ENCODE measurements around the gene FOXK2. TPM values are rescaled to one million over a fixed set of nuclear protein-coding genes. Genes with fewer than 3 reads are reported as not detected.

FOXK2 gene
- total RNA-seq, 4 donors from 2014 or later, result 70.7 to 109 (median 85.0) TPM

DNA sequence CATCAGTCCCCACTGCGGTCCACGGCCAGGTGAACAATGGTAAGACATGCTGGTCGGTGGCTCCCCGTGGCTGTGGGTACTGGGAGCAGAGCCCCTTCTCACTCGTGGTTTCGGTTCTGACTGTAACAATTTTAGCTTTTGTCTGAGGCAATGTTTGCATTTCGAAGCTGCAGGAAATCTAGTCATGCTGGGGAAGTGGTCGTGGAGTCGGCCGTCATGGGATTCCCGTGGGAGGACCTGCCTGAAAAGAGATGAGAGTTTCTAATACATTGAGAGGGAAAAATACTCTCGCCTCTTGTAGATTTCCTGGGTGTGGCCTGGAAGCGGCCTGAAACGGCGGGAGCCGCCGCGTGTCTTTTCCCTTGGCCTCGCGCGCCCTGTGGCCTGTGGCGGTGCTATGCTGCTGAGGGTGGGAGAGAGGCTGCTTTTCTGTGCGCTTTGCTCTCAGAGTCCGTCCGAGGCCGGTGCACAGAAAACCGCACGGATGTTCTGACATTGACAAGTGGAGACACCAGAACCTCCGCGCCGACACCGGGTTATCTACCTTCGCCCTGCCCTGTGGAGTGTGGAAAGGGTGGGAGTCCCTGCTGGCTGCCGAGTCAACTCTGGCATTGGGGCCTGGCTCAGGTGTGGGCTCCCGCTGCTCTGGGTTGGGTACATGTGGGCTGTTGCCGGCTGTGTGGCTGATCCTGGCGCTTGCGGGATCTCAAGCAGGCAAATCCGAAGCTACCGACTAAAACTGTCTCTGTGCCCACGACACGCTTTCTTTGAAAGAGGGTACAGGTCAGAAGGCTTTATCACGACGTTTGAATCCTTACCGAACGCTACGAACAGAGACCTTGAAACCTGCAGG, 67.9 kb downstream of the FOXK2 start:
- intact Hi-C loops (cut with DNase I; ENCODE audit: low total_unique reads), result no loop called here

DNA sequence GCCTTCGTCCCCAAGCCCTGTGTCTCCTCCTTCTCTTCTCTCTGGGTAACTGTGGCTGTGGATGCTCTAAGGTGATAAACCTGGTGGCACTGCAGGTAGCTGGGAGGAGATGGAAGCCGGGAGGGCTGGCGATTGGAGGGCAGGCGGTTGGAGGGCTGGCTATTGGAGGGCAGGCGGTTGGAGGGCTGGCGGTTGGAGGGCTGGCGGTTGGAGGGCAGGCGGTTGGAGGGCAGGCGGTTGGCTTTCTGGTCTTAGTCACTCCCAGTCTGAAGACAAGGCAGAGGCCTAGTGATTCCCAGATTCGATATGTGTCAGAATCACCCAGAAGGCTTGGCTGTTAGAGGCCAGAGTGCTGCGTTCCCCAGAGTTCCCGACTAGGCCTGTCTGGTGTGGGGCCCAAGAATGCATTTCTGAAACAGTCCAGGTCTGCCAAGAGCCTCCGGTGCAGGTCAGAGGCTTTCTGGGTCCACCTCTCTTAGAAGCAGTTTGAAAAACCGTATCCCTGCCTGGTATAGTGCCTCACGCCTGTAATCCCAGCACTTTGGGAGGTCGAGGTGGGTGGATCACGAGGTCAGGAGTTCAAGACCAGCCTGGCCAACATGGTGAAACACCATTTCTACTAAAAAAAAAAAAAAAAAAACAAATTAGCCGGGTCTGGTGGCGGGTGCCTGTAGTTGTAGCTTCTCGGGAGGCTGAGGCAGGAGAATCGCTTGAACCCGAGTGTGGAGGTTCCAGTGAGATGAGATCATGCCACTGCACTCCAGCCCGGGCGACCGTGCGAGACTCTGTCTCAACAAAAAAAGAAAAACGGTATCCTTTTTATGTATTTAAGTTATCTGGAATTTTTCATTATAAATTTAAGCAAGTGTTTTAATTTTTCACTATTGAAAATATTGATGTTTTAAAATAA, 69.0 kb downstream of the FOXK2 start:
- intact Hi-C loops (cut with DNase I; ENCODE audit: low total_unique reads), result no loop called here
- TF ChIP-seq POLR2A (IDR thresholded peaks at IDR 0.05), result no peak
- TF ChIP-seq, protein P1, sequence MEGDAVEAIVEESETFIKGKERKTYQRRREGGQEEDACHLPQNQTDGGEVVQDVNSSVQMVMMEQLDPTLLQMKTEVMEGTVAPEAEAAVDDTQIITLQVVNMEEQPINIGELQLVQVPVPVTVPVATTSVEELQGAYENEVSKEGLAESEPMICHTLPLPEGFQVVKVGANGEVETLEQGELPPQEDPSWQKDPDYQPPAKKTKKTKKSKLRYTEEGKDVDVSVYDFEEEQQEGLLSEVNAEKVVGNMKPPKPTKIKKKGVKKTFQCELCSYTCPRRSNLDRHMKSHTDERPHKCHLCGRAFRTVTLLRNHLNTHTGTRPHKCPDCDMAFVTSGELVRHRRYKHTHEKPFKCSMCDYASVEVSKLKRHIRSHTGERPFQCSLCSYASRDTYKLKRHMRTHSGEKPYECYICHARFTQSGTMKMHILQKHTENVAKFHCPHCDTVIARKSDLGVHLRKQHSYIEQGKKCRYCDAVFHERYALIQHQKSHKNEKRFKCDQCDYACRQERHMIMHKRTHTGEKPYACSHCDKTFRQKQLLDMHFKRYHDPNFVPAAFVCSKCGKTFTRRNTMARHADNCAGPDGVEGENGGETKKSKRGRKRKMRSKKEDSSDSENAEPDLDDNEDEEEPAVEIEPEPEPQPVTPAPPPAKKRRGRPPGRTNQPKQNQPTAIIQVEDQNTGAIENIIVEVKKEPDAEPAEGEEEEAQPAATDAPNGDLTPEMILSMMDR (IDR thresholded peaks at IDR 0.05 in 4 of 5, conservative IDR thresholded peaks at IDR 0.05 in 1 of 5), result no peak
- peaks cover 21 to 23% of the 10 kb centered on the region in 2 donors for H3K4me1 ChIP-seq

More for the DNA sequence above, 67.9 kb downstream of the FOXK2 start:
- no peak for DNase-seq
- in situ Hi-C loops (cut with MboI; ENCODE audit: low sequenced_read_pairs in 4 of 4), result no loop called here
- H3K27me3 ChIP-seq, result no peaks in the 10 kb centered on the region
- H3K36me3 ChIP-seq, result peaks cover 0 to 15% of the 10 kb centered on the region in 2 donors
- H3K9me3 ChIP-seq, result no peaks in the 10 kb centered on the region
- no peak for ATAC-seq
- H3K4me3 ChIP-seq, result no peak overlapping the region
- H3K4me1 ChIP-seq, result peaks cover 12 to 16% of the 10 kb centered on the region in 2 donors
- TF ChIP-seq POLR2A (IDR thresholded peaks at IDR 0.05), result no peak
- TF ChIP-seq, protein P1 (IDR thresholded peaks at IDR 0.05 in 4 of 5, conservative IDR thresholded peaks at IDR 0.05 in 1 of 5), result no peak
- H3K27ac ChIP-seq, result peak overlapping the region in 2 of 4 donors; percentile 40 to 50

DNA sequence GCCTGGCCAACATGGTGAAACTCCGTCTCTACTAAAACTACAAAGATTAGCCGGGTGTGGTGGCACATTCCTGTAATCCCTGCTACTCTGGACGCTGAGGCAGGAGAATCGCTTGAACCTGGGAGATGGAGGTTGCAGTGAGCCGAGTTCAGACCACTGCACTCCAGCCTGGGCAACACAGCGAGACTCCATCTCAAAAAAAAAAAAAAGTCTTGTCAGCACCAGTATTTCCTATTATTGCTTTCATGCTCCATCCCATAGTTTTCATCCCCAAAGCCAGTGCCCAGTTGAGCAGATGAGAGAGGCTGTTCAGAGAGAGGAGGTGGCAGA, 70.3 kb downstream of the FOXK2 start:
- Histone ChIP-seq H3K27me3 (no peaks in the 10 kb centered on the region), H3K4me3 (no peak overlapping the region), H3K36me3 (peaks cover 0 to 15% of the 10 kb centered on the region in 2 donors), H3K4me1 (peaks cover 26 to 31% of the 10 kb centered on the region in 2 donors), H3K9me3 (no peaks in the 10 kb centered on the region), H3K27ac (peak overlapping the region in 3 of 4 donors; percentile 5 to 43 (median 21))
- in situ Hi-C loops (cut with MboI; ENCODE audit: low sequenced_read_pairs in 4 of 4), result no loop called here
- ATAC-seq (no peak), DNase-seq (no peak)
- intact Hi-C loops (cut with DNase I; ENCODE audit: low total_unique reads), result no loop called here
- TF ChIP-seq, protein P1 (IDR thresholded peaks at IDR 0.05 in 4 of 5, conservative IDR thresholded peaks at IDR 0.05 in 1 of 5), result no peak
- TF ChIP-seq POLR2A (IDR thresholded peaks at IDR 0.05), result no peak

More for the DNA sequence above, 69.0 kb downstream of the FOXK2 start:
- ATAC-seq, result no peak
- in situ Hi-C loops (cut with MboI; ENCODE audit: low sequenced_read_pairs in 4 of 4), result no loop called here
- H3K36me3 ChIP-seq, result peaks cover 0 to 15% of the 10 kb centered on the region in 2 donors
- H3K27me3 ChIP-seq, result no peaks in the 10 kb centered on the region
- peak overlapping the region in 2 of 4 donors; percentile 5 to 43 for H3K27ac ChIP-seq
- no peaks in the 10 kb centered on the region for H3K9me3 ChIP-seq
- no peak overlapping the region for H3K4me3 ChIP-seq
- no peak for DNase-seq

DNA sequence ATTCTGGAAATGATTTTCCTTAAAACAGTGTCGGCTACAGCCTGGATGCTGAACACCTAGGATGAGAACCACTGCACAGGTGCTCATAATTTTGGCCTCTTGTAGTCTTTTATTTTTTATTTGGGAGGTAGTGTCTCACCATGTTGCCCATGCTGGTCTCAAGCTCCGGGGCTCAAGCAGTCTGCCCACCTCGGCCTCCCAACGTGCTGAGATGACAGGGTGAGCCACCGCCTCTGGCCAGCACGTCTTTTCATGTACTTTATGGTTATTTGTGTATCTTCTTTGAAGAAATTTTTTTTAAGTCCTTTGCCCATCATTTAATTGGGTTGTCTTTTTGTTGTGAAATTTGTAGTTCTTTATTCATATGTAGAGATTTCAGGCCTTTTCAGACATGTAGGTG, 70.7 kb downstream of the FOXK2 start:
- TF ChIP-seq, protein P1 (IDR thresholded peaks at IDR 0.05 in 4 of 5, conservative IDR thresholded peaks at IDR 0.05 in 1 of 5), result no peak
- TF ChIP-seq POLR2A (IDR thresholded peaks at IDR 0.05), result no peak

More for the DNA sequence above, 70.7 kb downstream of the FOXK2 start:
- Histone ChIP-seq H3K9me3 (no peaks in the 10 kb centered on the region), H3K27me3 (no peaks in the 10 kb centered on the region), H3K27ac (peak overlapping the region in 3 of 4 donors; percentile 21 to 92 (median 90)), H3K4me1 (peaks cover 26 to 31% of the 10 kb centered on the region in 2 donors), H3K36me3 (peaks cover 0 to 18% of the 10 kb centered on the region in 2 donors), H3K4me3 (no peak overlapping the region)
- in situ Hi-C loops (cut with MboI; ENCODE audit: low sequenced_read_pairs in 4 of 4), result no loop called here
- ATAC-seq, result no peak
- DNase-seq, result no peak
- intact Hi-C loops (cut with DNase I; ENCODE audit: low total_unique reads), result no loop called here

All from gastrocnemius medialis (tissue), 4 donors.